Ishikawa (cell line): ENCODE data around the gene GALNTL6.

Source experiments
- EGR1 ChIP-seq: IDR thresholded peaks from 2 replicates; pipeline ENCODE4 v1.6.1; 2012
- EP300 ChIP-seq: IDR thresholded peaks from 2 replicates; pipeline ENCODE4 v1.6.1; 2012; ENCODE audit warnings: borderline replicate concordance
- FOXM1 ChIP-seq: IDR thresholded peaks from 2 replicates; pipeline ENCODE4 v1.6.1; 2012; ENCODE audit warnings: low read depth, borderline replicate concordance
- MAX ChIP-seq: IDR thresholded peaks from 2 replicates; pipeline ENCODE4 v1.6.1; 2012
- RAD21 ChIP-seq: IDR thresholded peaks from 2 replicates; pipeline ENCODE4 v1.6.1; 2012; ENCODE audit warnings: low read depth
- REST ChIP-seq: IDR thresholded peaks from 2 replicates; pipeline ENCODE4 v1.6.1; 2012; ENCODE audit warnings: low read depth, mild to moderate bottlenecking
- USF1 ChIP-seq: IDR thresholded peaks from 2 replicates; pipeline ENCODE4 v1.6.1; 2012
- ZBTB7A ChIP-seq: IDR thresholded peaks from 2 replicates; pipeline ENCODE4 v1.6.1; 2012; ENCODE audit warnings: low read depth

- TF ChIP-seq FOXM1 (no peak), EP300 (no peak), EGR1 (no peak), RAD21 (no peak), USF1 (no peak), ZBTB7A (no peak), REST (no peak), MAX (no peak)
Measured at GRCh38 chr4:172750910-172751309, 937.7 kb downstream of the GALNTL6 start.
